Stomach (tissue), 4 donors: Measurements from ENCODE around the gene MARS2.
"Not testable (repeated sequence)": the region's sequence is repeated elsewhere in the genome, so short reads cannot be mapped to it uniquely, and the experiment has no call there.

Experiments
- EP300 ChIP-seq: sonication (generic); formaldehyde crosslinking; IDR thresholded peaks from one replicate; pipeline ENCODE4 v1.6.1; 2017; ENCODE audit warnings: antibody characterized with exemption
- POLR2A ChIP-seq, 4 donors: fragments of 450-650 bp; IDR thresholded peaks; one replicate each; pipeline ENCODE4 v1.6.1; 2016; ENCODE audit warnings: antibody characterized with exemption in 4 of 4, control low read depth in 2 of 4, mild to moderate bottlenecking in 1 of 4, moderate library complexity in 1 of 4
- POLR2AphosphoS5 ChIP-seq, 3 donors: sonication (generic); formaldehyde crosslinking; IDR thresholded peaks; one replicate each; pipeline ENCODE4 v1.6.1; 2016; ENCODE audit warnings: antibody characterized with exemption in 3 of 3
- TF ChIP-seq, protein P1 (sequence below), 7 experiments: fragments of 450-650 bp in 4 of 7; fragments of 200-600 bp in 3 of 7; sonication (generic) in 3 of 7; IDR thresholded peaks; one replicate each; pipeline ENCODE4 v1.5.1; 2016 to 2019; ENCODE audit warnings: antibody characterized with exemption in 7 of 7, control low read depth in 2 of 7, mild to moderate bottlenecking in 1 of 7

DNA sequence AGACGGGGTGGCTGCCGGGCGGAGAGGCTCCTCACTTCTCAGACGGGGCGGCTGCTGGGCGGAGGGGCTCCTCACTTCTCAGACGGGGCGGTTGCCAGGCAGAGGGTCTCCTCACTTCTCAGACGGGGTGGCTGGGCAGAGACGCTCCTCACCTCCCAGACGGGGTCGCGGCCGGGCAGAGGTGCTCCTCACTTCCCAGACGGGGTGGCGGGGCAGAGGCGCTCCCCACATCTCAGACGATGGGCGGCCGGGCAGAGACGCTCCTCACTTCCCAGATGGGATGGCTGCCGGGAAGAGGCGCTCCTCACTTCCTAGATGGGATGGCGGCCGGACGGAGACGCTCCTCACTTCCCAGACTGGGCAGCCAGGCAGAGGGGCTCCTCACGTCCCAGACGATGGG lies 8.6 kb upstream of the MARS2 start:
- TF ChIP-seq, protein P1, sequence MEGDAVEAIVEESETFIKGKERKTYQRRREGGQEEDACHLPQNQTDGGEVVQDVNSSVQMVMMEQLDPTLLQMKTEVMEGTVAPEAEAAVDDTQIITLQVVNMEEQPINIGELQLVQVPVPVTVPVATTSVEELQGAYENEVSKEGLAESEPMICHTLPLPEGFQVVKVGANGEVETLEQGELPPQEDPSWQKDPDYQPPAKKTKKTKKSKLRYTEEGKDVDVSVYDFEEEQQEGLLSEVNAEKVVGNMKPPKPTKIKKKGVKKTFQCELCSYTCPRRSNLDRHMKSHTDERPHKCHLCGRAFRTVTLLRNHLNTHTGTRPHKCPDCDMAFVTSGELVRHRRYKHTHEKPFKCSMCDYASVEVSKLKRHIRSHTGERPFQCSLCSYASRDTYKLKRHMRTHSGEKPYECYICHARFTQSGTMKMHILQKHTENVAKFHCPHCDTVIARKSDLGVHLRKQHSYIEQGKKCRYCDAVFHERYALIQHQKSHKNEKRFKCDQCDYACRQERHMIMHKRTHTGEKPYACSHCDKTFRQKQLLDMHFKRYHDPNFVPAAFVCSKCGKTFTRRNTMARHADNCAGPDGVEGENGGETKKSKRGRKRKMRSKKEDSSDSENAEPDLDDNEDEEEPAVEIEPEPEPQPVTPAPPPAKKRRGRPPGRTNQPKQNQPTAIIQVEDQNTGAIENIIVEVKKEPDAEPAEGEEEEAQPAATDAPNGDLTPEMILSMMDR (IDR thresholded peaks at IDR 0.05): not testable (repeated sequence)
- TF ChIP-seq POLR2A (IDR thresholded peaks at IDR 0.05); POLR2AphosphoS5 (IDR thresholded peaks at IDR 0.05); EP300: not testable (repeated sequence)
